SHP77 treated with DMSO at 0.1 percent for 48 hours (cell line): ENCODE data around the gene PPFIA1.
A peak's percentile ranks its signal among the peaks of the same experiment; 100 is the strongest.
"Not testable (repeated sequence)": the region's sequence is repeated elsewhere in the genome, so short reads cannot be mapped to it uniquely, and the experiment has no call there.

Experiments used
- DNase-seq: peaks from one replicate; lab custom pipeline; 2025; lab: John Stamatoyannopoulos, UW

Gene PPFIA1

GRCh38 chr11:70397336-70397982 is 127.0 kb downstream of the PPFIA1 start:
- peak; percentile 67 for DNase-seq

GRCh38 chr11:70397983-70398833 is 127.7 kb downstream of the PPFIA1 start, which contains the start of gene CTTN:
CTTN (plus strand) TSS chr11:70398529; CDS start chr11:70407298, 8,769 bp downstream.
- DNase-seq = peak; percentile 89

GRCh38 chr11:70398834-70399680 is 128.6 kb downstream of the PPFIA1 start:
- DNase-seq = no peak

GRCh38 chr11:70399681-70400112 is 129.2 kb downstream of the PPFIA1 start:
- DNase-seq = no peak

- no peak for DNase-seq
These were observed 130.2 kb downstream of the PPFIA1 start for GRCh38 chr11:70400643-70401042.

- DNase-seq = no peak
These were observed 131.5 kb downstream of the PPFIA1 start for GRCh38 chr11:70402016-70402415.

- no peak for DNase-seq
These were observed 132.2 kb downstream of the PPFIA1 start for GRCh38 chr11:70402685-70403084.

- DNase-seq = no peak
These were observed 133.8 kb downstream of the PPFIA1 start for GRCh38 chr11:70404244-70404643.

GRCh38 chr11:70405679-70406395 is 135.3 kb downstream of the PPFIA1 start:
- DNase-seq = no peak

- no peak for DNase-seq
These were observed 136.6 kb downstream of the PPFIA1 start for GRCh38 chr11:70407121-70407520.

- DNase-seq = no peak
These were observed 137.3 kb downstream of the PPFIA1 start for GRCh38 chr11:70407814-70408213.

- not testable (repeated sequence) for DNase-seq
These were observed 137.8 kb downstream of the PPFIA1 start for GRCh38 chr11:70408326-70408725.

GRCh38 chr11:70409437-70409836 is 138.9 kb downstream of the PPFIA1 start:
- DNase-seq = no peak

- no peak for DNase-seq
These were observed 139.4 kb downstream of the PPFIA1 start for GRCh38 chr11:70409871-70410270.

GRCh38 chr11:70410276-70411205 is 140.1 kb downstream of the PPFIA1 start:
- no peak for DNase-seq

- no peak for DNase-seq
These were observed 141.4 kb downstream of the PPFIA1 start for GRCh38 chr11:70411713-70412452.

- DNase-seq = no peak
These were observed 142.7 kb downstream of the PPFIA1 start for GRCh38 chr11:70413151-70413550.

GRCh38 chr11:70414341-70415100 is 144.0 kb downstream of the PPFIA1 start:
- no peak for DNase-seq

- no peak for DNase-seq
These were observed 144.7 kb downstream of the PPFIA1 start for GRCh38 chr11:70415191-70415590.
